Activated CD8-positive, alpha-beta T cell treated with anti-CD3 and anti-CD28 coated beads for 36 hours (primary cell): ENCODE data around the gene LIPM. TPM values are rescaled to one million over a fixed set of nuclear protein-coding genes. Genes with fewer than 3 reads are reported as not detected.

ENCODE experiments used
- ATAC-seq: fragments of 200-7000 bp; cut with Tn5 transposase; one replicate; pipeline ENCODE4 v1.10.0; 2021; ENCODE audit warnings: mild to moderate bottlenecking, moderate library complexity
- CTCF ChIA-PET: fragments of 350-600 bp; sonication (Branson Sonifier 250); formaldehyde crosslinking; loops from one replicate; lab custom pipeline; 2021; ENCODE audit warnings: antibody characterized with exemption; lab: Charles Lee
- POLR2A ChIA-PET: fragments of 350-600 bp; sonication (Branson Sonifier 250); formaldehyde crosslinking; loops from one replicate; lab custom pipeline; 2021; ENCODE audit warnings: antibody characterized with exemption; lab: Charles Lee
- DNase-seq: peaks from one replicate; pipeline ENCODE4 v3.0.0-alpha.2; 2020
- H3K27ac Mint-ChIP-seq: one replicate; pipeline ENCODE4 v1.8.0; 2021; ENCODE audit warnings: mild to moderate bottlenecking, mixed read lengths
- H3K27me3 Mint-ChIP-seq: one replicate; pipeline ENCODE4 v1.8.0; 2021; ENCODE audit warnings: mixed read lengths
- H3K36me3 Mint-ChIP-seq: one replicate; pipeline ENCODE4 v1.8.0; 2021; ENCODE audit warnings: low read depth, mixed read lengths
- H3K4me1 Mint-ChIP-seq: one replicate; pipeline ENCODE4 v1.8.0; 2021; ENCODE audit warnings: low read depth, mixed read lengths
- H3K4me3 Mint-ChIP-seq: one replicate; pipeline ENCODE4 v1.8.0; 2021; ENCODE audit warnings: mild to moderate bottlenecking, moderate library complexity, mixed read lengths
- H3K9me3 Mint-ChIP-seq: one replicate; pipeline ENCODE4 v1.8.0; 2021; ENCODE audit warnings: mixed read lengths
- CTCF ChIP-seq: fragments of 200-600 bp; IDR thresholded peaks from one replicate; pipeline ENCODE4 v1.8.0; 2022; ENCODE audit warnings: antibody characterized with exemption, mild to moderate bottlenecking
- intact Hi-C: fragments of 100-400 bp; cut with micrococcal nuclease; formaldehyde crosslinking; loops from one replicate; pipeline ENCODE4 v1.10.0; 2022
- total RNA-seq, 2 experiments: library from RNA; stranded (reverse); gene quantifications; one replicate each; pipeline ENCODE4 v1.2.3, GENCODE V29; 2021

Gene LIPM
- total RNA-seq, 2 experiments from 2014 or later: not detected

DNA sequence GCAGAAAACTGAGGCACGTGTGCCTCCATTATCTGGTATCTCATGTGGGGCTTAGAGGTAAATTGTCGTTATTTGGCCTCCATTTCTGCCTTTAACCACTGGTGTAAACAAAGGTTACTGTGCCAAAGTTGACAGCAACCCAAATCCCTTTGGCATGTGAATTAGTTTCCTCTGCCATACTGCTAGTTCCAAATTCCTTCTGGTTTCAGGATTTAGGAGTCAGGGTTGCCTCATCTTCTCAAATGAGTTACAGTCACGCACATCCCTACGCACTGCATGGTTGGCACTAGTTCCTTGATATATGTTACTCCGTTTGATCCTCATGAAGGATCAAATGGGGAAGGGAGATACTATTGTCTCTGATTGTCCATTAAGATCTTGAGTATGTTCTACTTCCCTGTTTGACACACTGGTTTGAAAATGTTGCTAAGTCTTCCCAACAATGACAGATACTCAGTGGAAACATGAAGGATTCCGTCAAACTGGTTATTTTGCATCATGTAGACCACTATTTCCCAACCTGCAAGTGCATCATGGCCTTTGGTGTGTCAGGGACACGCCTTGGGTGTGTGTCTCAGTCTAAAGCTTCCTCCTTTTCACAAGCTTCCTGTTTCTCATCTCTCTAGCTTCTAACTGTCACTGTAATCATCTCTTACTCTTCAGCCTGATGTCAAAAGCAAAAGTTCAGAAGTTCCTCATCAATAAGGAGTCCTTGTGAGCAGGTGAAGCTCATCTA is 43.0 kb upstream of the LIPM start, which contains the start of gene LIPN:
LIPN (plus strand) TSS at position 655 of the 736 bp plus-strand sequence. CDS start 1,386 bp downstream, outside the sequence.
- Mint-ChIP-seq H3K27ac (no peak within 1 kb of the TSS), H3K27me3 (no peaks in the 10 kb centered on the region), H3K9me3 (no peaks in the 10 kb centered on the region), H3K4me3 (no peak within 1 kb of the TSS), H3K4me1 (peaks cover 14% of the 10 kb centered on the region), H3K36me3 (no peaks in the 10 kb centered on the region)
- no peak for ATAC-seq
- DNase-seq: no peak
- CTCF ChIA-PET: interaction anchor here (1.2 to 1.6 kb wide), 3 partner anchors 12 to 72 kb away, joined by 3 to 4 read pairs (median 3); no protein-coding TSS in a partner anchor
- POLR2A ChIA-PET: interaction anchor here (1.0 kb wide), 1 partner anchor 18 kb away, joined by 3 read pairs; no protein-coding TSS in a partner anchor
- no peak for TF ChIP-seq CTCF
- intact Hi-C loops: no loop called here

- Mint-ChIP-seq H3K4me3 (no peak overlapping the region), H3K9me3 (no peaks in the 10 kb centered on the region), H3K4me1 (peaks cover 8% of the 10 kb centered on the region), H3K36me3 (no peaks in the 10 kb centered on the region), H3K27ac (no peak overlapping the region), H3K27me3 (peaks cover 2% of the 10 kb centered on the region)
- intact Hi-C loops: no loop called here
- no peak for ATAC-seq
- ChIA-PET POLR2A (no interaction called here), CTCF (interaction anchor here (0.7 to 1.2 kb wide), 3 partner anchors 48 to 75 kb away, joined by 3 to 7 read pairs (median 4); no protein-coding TSS in a partner anchor)
- no peak for DNase-seq
- no peak for TF ChIP-seq CTCF
Measured at GRCh38 chr10:88762906-88763305, 39.6 kb upstream of the LIPM start.

DNA sequence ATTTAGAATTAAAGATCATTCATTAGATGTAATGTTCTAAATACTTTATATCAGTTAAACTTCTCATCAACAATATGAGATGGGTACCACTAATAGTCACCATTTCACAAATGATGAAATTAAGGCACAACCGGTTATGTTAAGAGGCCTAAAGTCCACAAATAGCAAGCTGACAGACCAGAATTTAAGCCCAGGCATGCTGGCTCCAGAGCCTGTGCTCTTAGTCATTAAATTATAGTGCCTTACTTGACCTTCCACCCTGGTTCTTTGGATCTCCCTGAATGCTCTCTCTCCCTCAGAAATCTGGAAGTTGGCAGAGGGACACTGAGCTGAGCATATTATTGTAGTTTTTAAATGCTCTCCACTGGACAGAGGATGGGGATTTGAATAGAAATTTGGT is 39.1 kb upstream of the LIPM start:
- POLR2A ChIA-PET: no interaction called here

DNA sequence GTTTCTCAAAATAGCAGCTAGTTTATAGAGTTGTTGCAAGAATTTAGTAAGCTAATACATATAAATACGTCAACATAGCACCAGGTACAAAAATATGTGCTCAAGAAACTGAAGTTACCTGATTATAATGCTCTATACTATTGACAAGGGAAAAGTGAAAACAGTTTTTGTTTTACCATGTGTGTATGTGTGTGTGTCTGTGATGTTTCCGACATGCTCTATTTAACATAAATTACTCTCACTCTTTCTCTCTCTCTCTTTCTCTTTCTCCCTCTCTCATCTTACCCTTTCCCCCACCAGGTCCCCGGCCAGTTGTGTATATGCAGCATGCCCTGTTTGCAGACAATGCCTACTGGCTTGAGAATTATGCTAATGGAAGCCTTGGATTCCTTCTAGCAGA is 38.4 kb upstream of the LIPM start:
- H3K4me1 Mint-ChIP-seq: peaks cover 8% of the 10 kb centered on the region

More for the DNA sequence above, 39.1 kb upstream of the LIPM start:
- TF ChIP-seq CTCF: no peak
- ATAC-seq: no peak
- intact Hi-C loops: no loop called here
- H3K4me1 Mint-ChIP-seq: peaks cover 8% of the 10 kb centered on the region
- no peak overlapping the region for H3K27ac Mint-ChIP-seq
- H3K36me3 Mint-ChIP-seq: no peaks in the 10 kb centered on the region
- H3K4me3 Mint-ChIP-seq: no peak overlapping the region
- no peak for DNase-seq
- no peaks in the 10 kb centered on the region for H3K9me3 Mint-ChIP-seq
- H3K27me3 Mint-ChIP-seq: peaks cover 2% of the 10 kb centered on the region
- CTCF ChIA-PET: interaction anchor here (0.7 to 3.1 kb wide), 5 partner anchors 11 to 75 kb away, joined by 3 to 11 read pairs (median 4); no protein-coding TSS in a partner anchor

More for the DNA sequence above, 38.4 kb upstream of the LIPM start:
- no peak overlapping the region for H3K27ac Mint-ChIP-seq
- H3K27me3 Mint-ChIP-seq: peaks cover 2% of the 10 kb centered on the region
- no peak overlapping the region for H3K4me3 Mint-ChIP-seq
- ATAC-seq (no peak), DNase-seq (no peak)
- ChIA-PET POLR2A (interaction anchor here (0.6 kb wide), 1 partner anchor 106 kb away, joined by 3 read pairs; no protein-coding TSS in a partner anchor), CTCF (interaction anchor here (0.6 to 3.1 kb wide), 4 partner anchors 10 to 76 kb away, joined by 3 to 11 read pairs (median 5); no protein-coding TSS in a partner anchor)
- TF ChIP-seq CTCF: no peak
- intact Hi-C loops: no loop called here
- H3K9me3 Mint-ChIP-seq: no peaks in the 10 kb centered on the region
- no peaks in the 10 kb centered on the region for H3K36me3 Mint-ChIP-seq
